DOHH2 (cell line): Measurements from ENCODE around the gene ALOXE3.

Experiments
- H3F3A ChIP-seq: fragments of 200-600 bp; sonication (generic), shearing (Covaris generic); 2 replicates; pipeline ENCODE4 v1.6.0; 2016; ENCODE audit warnings: antibody characterized with exemption, mild to moderate bottlenecking; ENCODE audit not compliant: control insufficient read depth, insufficient read depth
- H3K27ac ChIP-seq: fragments of 200-600 bp; sonication (generic); 2 replicates; pipeline ENCODE4 v1.5.1; 2014; ENCODE audit warnings: low read depth, mild to moderate bottlenecking, low read length, moderate library complexity
- H3K27me3 ChIP-seq: fragments of 200-600 bp; sonication (generic); 2 replicates; pipeline ENCODE4 v1.6.1; 2014; ENCODE audit warnings: mild to moderate bottlenecking, low read length, mixed read lengths; ENCODE audit not compliant: control insufficient read depth
- H3K36me3 ChIP-seq: fragments of 200-600 bp; sonication (generic); 2 replicates; pipeline ENCODE4 v1.6.1; 2014; ENCODE audit warnings: mild to moderate bottlenecking, low read length, moderate library complexity, mixed read lengths; ENCODE audit not compliant: control insufficient read depth
- H3K4me1 ChIP-seq: fragments of 200-600 bp; sonication (generic); 2 replicates; pipeline ENCODE4 v1.6.1; 2014; ENCODE audit warnings: mild to moderate bottlenecking, low read length, mixed read lengths; ENCODE audit not compliant: control insufficient read depth
- H3K4me2 ChIP-seq: fragments of 200-600 bp; sonication (generic); 2 replicates; pipeline ENCODE4 v1.6.0; 2014; ENCODE audit warnings: mild to moderate bottlenecking, low read length, moderate library complexity
- H3K4me3 ChIP-seq: fragments of 200-600 bp; sonication (generic); 2 replicates; pipeline ENCODE4 v1.5.1; 2014; ENCODE audit warnings: mild to moderate bottlenecking, low read length, mixed read lengths
- H3K79me2 ChIP-seq: fragments of 200-600 bp; sonication (generic); 2 replicates; pipeline ENCODE4 v1.6.1; 2014; ENCODE audit warnings: mild to moderate bottlenecking, low read length, mixed read lengths; ENCODE audit not compliant: control insufficient read depth
- H3K9me2 ChIP-seq: fragments of 200-600 bp; sonication (generic); replicated peaks from 2 replicates; pipeline ENCODE4 v1.6.1; 2014; ENCODE audit warnings: mild to moderate bottlenecking, low read length, mixed read lengths; ENCODE audit not compliant: control insufficient read depth
- H3K9me3 ChIP-seq: fragments of 200-600 bp; sonication (generic); 2 replicates; pipeline ENCODE4 v1.6.1; 2014; ENCODE audit warnings: antibody characterized with exemption, low read length, mixed read lengths; ENCODE audit not compliant: control insufficient read depth, insufficient read depth
- H4K20me1 ChIP-seq: fragments of 200-600 bp; sonication (generic); 2 replicates; pipeline ENCODE4 v1.6.0; 2014; ENCODE audit warnings: low read depth, mild to moderate bottlenecking, antibody characterized with exemption, low read length, moderate library complexity; ENCODE audit not compliant: control insufficient read depth, insufficient read depth
- CTCF ChIP-seq: fragments of 200-600 bp; sonication (generic); IDR thresholded peaks from one replicate; pipeline ENCODE4 v1.5.1; 2014; ENCODE audit warnings: antibody characterized with exemption, mild to moderate bottlenecking, low read depth, low read length; ENCODE audit not compliant: poor library complexity, severe bottlenecking
- EZH2phosphoT487 ChIP-seq: fragments of 200-600 bp; sonication (generic); IDR thresholded peaks from 2 replicates; pipeline ENCODE4 v1.6.1; 2017; ENCODE audit warnings: borderline replicate concordance, mild to moderate bottlenecking, antibody characterized with exemption, low read length, moderate library complexity, mixed read lengths

Gene ALOXE3

GRCh38 chr17:8147141-8147804 lies 29.0 kb upstream of the ALOXE3 start:
- peaks cover 62% of the 10 kb centered on the region for H3K36me3 ChIP-seq
- peaks cover 21% of the 10 kb centered on the region for H3K79me2 ChIP-seq
- H3K27me3 ChIP-seq = no peaks in the 10 kb centered on the region
- H3K27ac ChIP-seq = no peak overlapping the region
- TF ChIP-seq CTCF (no peak), EZH2phosphoT487 (no peak)
- H3K9me3 ChIP-seq = no peaks in the 10 kb centered on the region
- peaks cover 20% of the 10 kb centered on the region for H3K4me1 ChIP-seq
- H3K4me3 ChIP-seq = no peak overlapping the region
- H3F3A ChIP-seq = no peaks in the 10 kb centered on the region
- H4K20me1 ChIP-seq = no peaks in the 10 kb centered on the region
- no peaks in the 10 kb centered on the region for H3K9me2 ChIP-seq
- no peak overlapping the region for H3K4me2 ChIP-seq

GRCh38 chr17:8146381-8147140 lies 28.2 kb upstream of the ALOXE3 start:
- no peaks in the 10 kb centered on the region for H3F3A ChIP-seq
- no peaks in the 10 kb centered on the region for H3K27me3 ChIP-seq
- H3K79me2 ChIP-seq = peaks cover 16% of the 10 kb centered on the region
- H4K20me1 ChIP-seq = no peaks in the 10 kb centered on the region
- H3K9me3 ChIP-seq = no peaks in the 10 kb centered on the region
- H3K4me3 ChIP-seq = no peak overlapping the region
- TF ChIP-seq CTCF = no peak
- no peak for TF ChIP-seq EZH2phosphoT487
- H3K36me3 ChIP-seq = peaks cover 66% of the 10 kb centered on the region
- no peaks in the 10 kb centered on the region for H3K9me2 ChIP-seq
- H3K4me1 ChIP-seq = peaks cover 13% of the 10 kb centered on the region
- H3K27ac ChIP-seq = no peak overlapping the region
- no peak overlapping the region for H3K4me2 ChIP-seq

GRCh38 chr17:8145811-8146210 lies 27.5 kb upstream of the ALOXE3 start:
- Histone ChIP-seq H3K9me3 (no peaks in the 10 kb centered on the region), H3K27me3 (no peaks in the 10 kb centered on the region), H3K27ac (no peak overlapping the region), H3K4me1 (peaks cover 7% of the 10 kb centered on the region), H3K4me3 (no peak overlapping the region), H3K4me2 (no peak overlapping the region), H3K36me3 (peaks cover 72% of the 10 kb centered on the region), H4K20me1 (no peaks in the 10 kb centered on the region), H3K9me2 (no peaks in the 10 kb centered on the region), H3K79me2 (peaks cover 10% of the 10 kb centered on the region), H3F3A (no peaks in the 10 kb centered on the region)
- TF ChIP-seq CTCF (no peak), EZH2phosphoT487 (no peak)
